WI38 (cell line): ENCODE measurements around the gene ZNF205.

Source experiments
- H3K4me3 ChIP-seq: 2 replicates; pipeline ENCODE4 v1.5.1; 2011; ENCODE audit warnings: low read depth, mild to moderate bottlenecking, control low read depth, low read length
- CTCF ChIP-seq: IDR thresholded peaks from 2 replicates; pipeline ENCODE4 v1.5.1; 2012; ENCODE audit warnings: low read depth, mild to moderate bottlenecking, control low read depth, low read length

The ZNF205 gene

DNA sequence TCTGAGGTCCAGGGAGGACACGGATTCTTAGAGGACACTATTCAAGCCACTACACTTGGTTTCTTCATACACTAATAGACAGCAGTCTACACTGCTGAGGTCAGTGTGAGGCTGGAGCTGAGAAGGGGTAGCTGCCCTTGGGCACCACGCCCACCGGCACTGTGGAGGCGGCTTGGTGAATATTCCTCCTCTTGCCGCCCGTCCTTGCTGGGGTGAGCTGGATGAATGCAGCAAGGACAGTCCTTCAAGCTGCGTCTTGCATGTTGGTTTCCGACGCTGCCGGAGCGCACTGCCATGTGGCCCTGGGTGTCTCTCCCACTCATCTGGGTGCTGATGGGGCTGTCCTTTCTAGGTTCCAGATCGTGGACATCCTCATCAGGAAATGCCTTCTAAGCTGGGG is 2.6 kb downstream of the ZNF205 start:
- H3K4me3 ChIP-seq = no peak overlapping the region
- no peak for TF ChIP-seq CTCF

GRCh38 chr16:3115561-3115960 is 3.2 kb downstream of the ZNF205 start:
- TF ChIP-seq CTCF = no peak
- no peak overlapping the region for H3K4me3 ChIP-seq

GRCh38 chr16:3118204-3118790 is 5.9 kb downstream of the ZNF205 start:
- H3K4me3 ChIP-seq = no peak overlapping the region
- TF ChIP-seq CTCF = no peak

GRCh38 chr16:3118846-3119245 is 6.5 kb downstream of the ZNF205 start:
- TF ChIP-seq CTCF = no peak
- no peak overlapping the region for H3K4me3 ChIP-seq

- H3K4me3 ChIP-seq = no peak overlapping the region
- no peak for TF ChIP-seq CTCF
These were observed 6.9 kb downstream of the ZNF205 start for GRCh38 chr16:3119286-3119685.

GRCh38 chr16:3119701-3120408 is 7.5 kb downstream of the ZNF205 start:
- TF ChIP-seq CTCF = no peak

GRCh38 chr16:3120435-3120834 is 8.0 kb downstream of the ZNF205 start:
- no peak for TF ChIP-seq CTCF
- H3K4me3 ChIP-seq = no peak overlapping the region

More at GRCh38 chr16:3119701-3120408, 7.5 kb downstream of the ZNF205 start:
- H3K4me3 ChIP-seq = no peak overlapping the region
